Nephron progenitor cell (in vitro differentiated cells): Measurements from ENCODE around the gene PEX14.
A peak's percentile ranks its signal among the peaks of the same experiment; 100 is the strongest.

Experiments
- DNase-seq: peaks from one replicate; pipeline ENCODE4 v3.0.0; 2021
- H3K27ac Mint-ChIP-seq: 2 replicates; pipeline ENCODE4 v1.8.0; 2021; ENCODE audit warnings: mild to moderate bottlenecking, moderate library complexity, mixed read lengths
- H3K27me3 Mint-ChIP-seq: 2 replicates; pipeline ENCODE4 v1.8.0; 2021; ENCODE audit warnings: mild to moderate bottlenecking, low read depth, mixed read lengths; ENCODE audit not compliant: poor library complexity
- H3K36me3 Mint-ChIP-seq: 2 replicates; pipeline ENCODE4 v1.8.0; 2021; ENCODE audit warnings: low read depth, mixed read lengths
- H3K4me1 Mint-ChIP-seq: 2 replicates; pipeline ENCODE4 v1.8.0; 2021; ENCODE audit warnings: mixed read lengths
- H3K4me3 Mint-ChIP-seq: 2 replicates; pipeline ENCODE4 v1.8.0; 2021; ENCODE audit warnings: mild to moderate bottlenecking, moderate library complexity, mixed read lengths
- H3K9me3 Mint-ChIP-seq: 2 replicates; pipeline ENCODE4 v1.8.0; 2021; ENCODE audit warnings: mild to moderate bottlenecking, moderate library complexity, mixed read lengths
- TF ChIP-seq, protein P1 (sequence below): fragments of 200-600 bp; sonication (generic); IDR thresholded peaks from 2 replicates; pipeline ENCODE4 v1.5.0; 2021; ENCODE audit warnings: antibody characterized with exemption

Gene PEX14

DNA sequence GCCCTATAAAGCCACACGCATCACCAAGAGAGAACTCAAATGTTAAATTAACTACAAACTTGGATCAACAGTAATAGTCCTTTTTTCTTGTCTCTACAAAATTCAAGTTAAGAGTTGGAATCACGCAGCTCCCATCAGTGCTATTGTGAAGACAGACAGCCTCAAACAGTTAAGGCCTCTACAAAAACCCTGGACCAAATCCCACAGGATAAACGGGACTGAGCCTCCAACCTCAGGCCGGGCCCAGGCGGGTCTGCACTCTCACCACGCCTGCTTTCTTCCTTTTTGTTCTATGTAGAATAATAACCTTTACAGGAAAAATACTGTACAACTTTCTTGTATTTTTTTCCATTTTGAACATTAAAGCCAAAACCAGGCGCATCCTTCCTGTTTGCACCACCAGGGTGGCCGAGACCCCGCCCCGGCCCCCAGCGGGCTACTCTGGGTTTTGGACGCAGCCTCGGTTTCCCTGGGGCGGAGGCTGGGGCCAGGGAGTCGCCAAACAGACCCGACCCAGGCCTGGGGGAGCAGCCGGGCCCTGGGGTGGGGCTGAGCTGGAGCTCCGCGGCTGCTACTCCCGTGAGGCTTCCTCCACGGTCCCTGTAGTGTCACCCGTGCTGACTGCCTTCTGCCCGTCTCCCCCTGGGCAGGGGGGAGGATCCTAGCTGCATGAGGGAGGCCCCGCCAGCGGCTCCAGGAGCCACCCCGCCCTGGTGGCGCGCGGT, 163.2 kb downstream of the PEX14 start:
- Mint-ChIP-seq H3K4me3 (no peak overlapping the region), H3K4me1 (peaks cover 12% of the 10 kb centered on the region), H3K27ac (no peak overlapping the region), H3K36me3 (no peaks in the 10 kb centered on the region), H3K27me3 (peaks cover 62% of the 10 kb centered on the region), H3K9me3 (no peaks in the 10 kb centered on the region)
- no peak for DNase-seq
- TF ChIP-seq, protein P1, sequence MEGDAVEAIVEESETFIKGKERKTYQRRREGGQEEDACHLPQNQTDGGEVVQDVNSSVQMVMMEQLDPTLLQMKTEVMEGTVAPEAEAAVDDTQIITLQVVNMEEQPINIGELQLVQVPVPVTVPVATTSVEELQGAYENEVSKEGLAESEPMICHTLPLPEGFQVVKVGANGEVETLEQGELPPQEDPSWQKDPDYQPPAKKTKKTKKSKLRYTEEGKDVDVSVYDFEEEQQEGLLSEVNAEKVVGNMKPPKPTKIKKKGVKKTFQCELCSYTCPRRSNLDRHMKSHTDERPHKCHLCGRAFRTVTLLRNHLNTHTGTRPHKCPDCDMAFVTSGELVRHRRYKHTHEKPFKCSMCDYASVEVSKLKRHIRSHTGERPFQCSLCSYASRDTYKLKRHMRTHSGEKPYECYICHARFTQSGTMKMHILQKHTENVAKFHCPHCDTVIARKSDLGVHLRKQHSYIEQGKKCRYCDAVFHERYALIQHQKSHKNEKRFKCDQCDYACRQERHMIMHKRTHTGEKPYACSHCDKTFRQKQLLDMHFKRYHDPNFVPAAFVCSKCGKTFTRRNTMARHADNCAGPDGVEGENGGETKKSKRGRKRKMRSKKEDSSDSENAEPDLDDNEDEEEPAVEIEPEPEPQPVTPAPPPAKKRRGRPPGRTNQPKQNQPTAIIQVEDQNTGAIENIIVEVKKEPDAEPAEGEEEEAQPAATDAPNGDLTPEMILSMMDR, result no peak

DNA sequence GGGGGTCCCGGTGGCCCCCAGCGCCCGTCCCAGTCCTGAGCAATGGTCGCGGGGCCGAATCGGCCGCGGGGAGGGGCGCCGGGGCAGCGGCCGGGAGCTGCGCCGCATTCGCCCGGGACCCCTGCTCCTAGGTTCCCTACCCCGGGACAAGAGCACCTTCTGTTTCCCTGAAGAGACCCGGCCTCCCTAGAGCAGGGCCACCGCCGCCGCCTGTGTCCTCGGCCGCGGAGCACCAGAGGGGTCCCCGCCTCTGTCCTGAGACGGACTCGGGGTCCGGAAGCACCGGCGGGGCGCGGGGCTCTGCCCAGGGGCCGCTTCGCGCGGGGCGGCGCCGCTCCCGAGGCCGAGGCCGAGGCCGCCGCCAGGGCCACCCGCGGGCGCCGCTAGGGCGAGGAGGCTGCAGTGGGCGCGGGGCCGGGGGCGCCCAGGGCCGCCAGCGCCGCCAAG, 163.8 kb downstream of the PEX14 start:
- DNase-seq, result no peak
- Mint-ChIP-seq H3K27ac (no peak overlapping the region), H3K27me3 (peaks cover 62% of the 10 kb centered on the region), H3K9me3 (no peaks in the 10 kb centered on the region), H3K36me3 (no peaks in the 10 kb centered on the region), H3K4me1 (peaks cover 12% of the 10 kb centered on the region), H3K4me3 (no peak overlapping the region)
- TF ChIP-seq, protein P1, result no peak

DNA sequence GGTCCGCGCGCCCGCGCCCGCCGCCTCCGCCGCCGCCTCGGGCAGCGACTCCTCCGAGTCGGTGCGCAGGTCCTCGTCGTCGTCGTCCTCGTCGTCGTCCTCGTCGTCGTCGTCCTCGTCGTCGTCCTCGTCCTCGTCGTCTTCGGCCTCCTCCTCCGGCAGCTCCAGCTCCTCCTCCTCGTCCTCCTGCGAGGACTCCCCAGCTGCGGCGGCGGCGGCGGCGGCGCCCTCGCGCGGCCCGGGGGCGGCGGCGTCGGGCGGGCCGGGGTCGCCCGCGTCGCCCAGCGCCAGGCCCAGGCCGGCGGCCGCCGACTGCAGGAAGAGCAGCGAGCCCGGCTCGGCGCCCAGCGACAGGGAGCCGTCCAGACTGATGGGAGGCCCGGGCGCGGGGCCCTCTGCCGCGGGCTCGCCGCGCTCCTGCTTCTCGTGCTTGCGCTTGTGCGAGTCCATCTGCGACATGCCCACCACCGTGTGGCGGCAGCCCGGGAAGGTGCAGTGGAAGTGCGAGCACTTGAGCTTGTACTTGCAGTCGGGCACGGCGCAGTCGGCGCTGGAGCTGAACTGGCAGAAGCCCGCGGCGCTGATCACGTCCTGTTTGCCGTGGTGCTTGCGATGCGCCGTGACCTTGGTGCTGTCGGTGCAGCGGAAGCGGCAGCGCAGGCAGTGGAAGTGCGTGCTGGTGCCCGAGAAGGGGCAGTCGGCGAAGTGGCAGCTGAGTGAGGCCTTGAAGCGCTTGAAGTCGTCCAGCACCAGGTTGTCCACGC, 164.4 kb downstream of the PEX14 start:
- Mint-ChIP-seq H3K4me3 (peak overlapping the region; percentile 69), H3K27me3 (peaks cover 63% of the 10 kb centered on the region), H3K4me1 (peaks cover 12% of the 10 kb centered on the region), H3K36me3 (no peaks in the 10 kb centered on the region), H3K9me3 (no peaks in the 10 kb centered on the region), H3K27ac (no peak overlapping the region)
- TF ChIP-seq, protein P1, result no peak
- peak; percentile 60 for DNase-seq

DNA sequence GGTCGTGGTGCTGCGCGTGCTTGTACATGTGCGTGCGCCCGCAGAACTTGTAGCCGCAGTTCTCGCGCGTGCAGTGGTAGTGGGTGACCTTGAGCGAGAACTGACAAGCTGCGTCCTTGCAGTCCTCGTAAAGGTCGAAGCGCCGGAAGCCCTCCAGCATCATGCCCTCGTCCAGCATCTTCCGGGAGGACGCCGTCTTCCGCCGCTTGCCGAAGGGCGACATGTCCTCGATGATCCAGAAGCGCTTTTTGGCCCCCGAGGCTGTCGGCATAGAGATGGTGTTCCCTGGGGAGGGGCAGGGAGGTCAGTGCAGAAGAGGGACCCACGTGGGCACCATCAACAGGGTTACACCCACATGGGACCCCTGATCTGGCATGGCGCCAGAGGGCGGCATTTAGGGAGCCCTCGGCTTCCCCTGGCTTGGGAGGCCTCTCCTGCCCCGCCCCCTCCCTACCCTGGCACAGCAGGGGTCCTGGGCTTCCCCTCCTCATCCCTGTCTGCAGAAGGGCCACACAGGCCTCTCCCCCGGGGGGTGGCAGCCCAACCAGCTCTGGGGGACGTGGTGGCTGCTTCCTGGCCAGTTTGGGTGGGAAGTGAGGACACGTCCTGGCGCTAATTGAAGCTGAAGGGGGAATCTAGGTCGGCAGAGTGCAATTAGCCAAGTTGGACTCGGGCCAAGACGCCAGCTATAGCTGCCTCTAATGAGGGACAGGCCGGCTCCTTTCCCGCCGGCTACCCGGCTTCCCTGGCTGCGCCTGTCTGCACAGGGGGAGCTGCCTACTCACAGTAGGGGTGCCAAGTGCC, 165.2 kb downstream of the PEX14 start:
- no peak overlapping the region for H3K27ac Mint-ChIP-seq
- peaks cover 12% of the 10 kb centered on the region for H3K4me1 Mint-ChIP-seq
- H3K36me3 Mint-ChIP-seq, result no peaks in the 10 kb centered on the region
- TF ChIP-seq, protein P1, result no peak
- no peaks in the 10 kb centered on the region for H3K9me3 Mint-ChIP-seq
- no peak for DNase-seq
- no peak overlapping the region for H3K4me3 Mint-ChIP-seq
- peaks cover 63% of the 10 kb centered on the region for H3K27me3 Mint-ChIP-seq

DNA sequence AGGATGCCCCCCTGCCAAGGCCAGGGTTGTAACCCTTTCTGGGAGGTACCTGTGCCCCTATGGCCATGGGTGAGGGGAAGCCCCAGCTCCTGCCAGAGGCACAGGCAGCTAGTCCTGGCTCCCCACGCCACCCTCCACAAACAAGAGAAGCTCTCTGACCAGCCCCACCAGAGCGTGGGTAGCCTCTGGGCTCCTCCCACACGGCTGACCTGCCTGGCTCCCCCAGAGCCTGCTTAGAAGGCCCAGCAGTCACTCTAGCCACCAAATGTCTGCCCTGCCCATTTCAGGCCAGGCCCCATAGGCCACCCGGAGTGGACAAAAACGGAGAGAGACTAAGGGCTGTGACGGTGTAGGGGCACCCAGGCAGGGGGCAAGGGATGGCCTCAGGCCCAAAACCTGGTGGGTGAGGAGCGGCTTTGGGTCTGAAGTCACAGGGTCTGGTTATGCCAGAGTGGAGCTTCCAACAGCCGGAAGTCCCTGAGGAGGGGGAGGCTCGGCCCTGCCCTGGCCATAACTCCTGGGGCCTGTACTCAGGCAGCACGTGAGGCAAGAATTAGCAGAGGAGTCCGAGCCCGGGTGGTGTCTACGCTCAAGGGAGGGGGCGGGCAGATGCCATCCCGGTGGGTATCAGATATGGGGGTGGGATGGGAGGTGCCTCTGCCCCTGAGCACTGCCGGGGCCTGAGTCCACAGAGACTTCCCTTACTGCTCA, 166.2 kb downstream of the PEX14 start:
- no peaks in the 10 kb centered on the region for H3K9me3 Mint-ChIP-seq

More for the DNA sequence above, 166.2 kb downstream of the PEX14 start:
- TF ChIP-seq, protein P1, result no peak
- peaks cover 12% of the 10 kb centered on the region for H3K4me1 Mint-ChIP-seq
- no peak overlapping the region for H3K4me3 Mint-ChIP-seq
- no peaks in the 10 kb centered on the region for H3K36me3 Mint-ChIP-seq
- DNase-seq, result no peak
- peaks cover 63% of the 10 kb centered on the region for H3K27me3 Mint-ChIP-seq
- no peak overlapping the region for H3K27ac Mint-ChIP-seq
